Astrocyte (in vitro differentiated cells and primary cell): Measurements from ENCODE around the gene IFT172.

Source experiments
- CTCF ChIP-seq: IDR thresholded peaks from 2 replicates; pipeline ENCODE4 v1.5.1; 2011; ENCODE audit warnings: low read depth, mild to moderate bottlenecking, inconsistent platforms, low read length, moderate library complexity; ENCODE audit not compliant: insufficient read depth
- EZH2 ChIP-seq: IDR thresholded peaks from 2 replicates; pipeline ENCODE4 v1.6.1; 2012; ENCODE audit warnings: mild to moderate bottlenecking, low read length, inconsistent platforms; ENCODE audit not compliant: insufficient read depth

GRCh38 chr2:27498975-27499374 lies 9.4 kb upstream of the IFT172 start:
- TF ChIP-seq CTCF (no peak), EZH2 (no peak)
